C4-2B (cell line): ENCODE data around the gene HSPA14.

Source experiments
- CTCF ChIP-seq: fragments of 450-650 bp; conservative IDR thresholded peaks from 2 replicates; pipeline ENCODE4 v1.5.1; 2017; ENCODE audit warnings: mild to moderate bottlenecking
- ZFX ChIP-seq: fragments of 450-650 bp; IDR thresholded peaks from 2 replicates; pipeline ENCODE4 v1.6.1; 2017

- TF ChIP-seq CTCF (no peak), ZFX (peak; percentile 86)
Observed at GRCh38 chr10:14879124-14879927, 41.2 kb downstream of the HSPA14 start.
